ENCODE data around the gene APOOL.

- TF ChIP-seq, protein P1, sequence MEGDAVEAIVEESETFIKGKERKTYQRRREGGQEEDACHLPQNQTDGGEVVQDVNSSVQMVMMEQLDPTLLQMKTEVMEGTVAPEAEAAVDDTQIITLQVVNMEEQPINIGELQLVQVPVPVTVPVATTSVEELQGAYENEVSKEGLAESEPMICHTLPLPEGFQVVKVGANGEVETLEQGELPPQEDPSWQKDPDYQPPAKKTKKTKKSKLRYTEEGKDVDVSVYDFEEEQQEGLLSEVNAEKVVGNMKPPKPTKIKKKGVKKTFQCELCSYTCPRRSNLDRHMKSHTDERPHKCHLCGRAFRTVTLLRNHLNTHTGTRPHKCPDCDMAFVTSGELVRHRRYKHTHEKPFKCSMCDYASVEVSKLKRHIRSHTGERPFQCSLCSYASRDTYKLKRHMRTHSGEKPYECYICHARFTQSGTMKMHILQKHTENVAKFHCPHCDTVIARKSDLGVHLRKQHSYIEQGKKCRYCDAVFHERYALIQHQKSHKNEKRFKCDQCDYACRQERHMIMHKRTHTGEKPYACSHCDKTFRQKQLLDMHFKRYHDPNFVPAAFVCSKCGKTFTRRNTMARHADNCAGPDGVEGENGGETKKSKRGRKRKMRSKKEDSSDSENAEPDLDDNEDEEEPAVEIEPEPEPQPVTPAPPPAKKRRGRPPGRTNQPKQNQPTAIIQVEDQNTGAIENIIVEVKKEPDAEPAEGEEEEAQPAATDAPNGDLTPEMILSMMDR (IDR thresholded peaks at IDR 0.05) = no peak
- TF ChIP-seq POLR2A (IDR thresholded peaks at IDR 0.05) = no peak
These were observed 110.5 kb downstream of the APOOL start for GRCh38 chrX:85114171-85114570.
